HL-60/S4 treated with retinoic acid at 250 ng/mL for 4 days and 3 days (cell line): ENCODE data around the gene SCLY.

Experiments
- in situ Hi-C: fragments of 300-500 bp; cut with MboI; formaldehyde crosslinking; loops from 2 replicates; pipeline ENCODE4 v1.7.0; 2022; ENCODE audit warnings: low sequenced_read_pairs

The SCLY gene

GRCh38 chr2:238106698-238107524 is 46.1 kb downstream of the SCLY start:
- in situ Hi-C loops: loop anchor here (25.0 kb wide), 1 partner anchor 245 kb away; the partner anchor contains the start of gene RAMP1

- in situ Hi-C loops: loop anchor here (25.0 kb wide), 1 partner anchor 245 kb away; the partner anchor contains the start of gene RAMP1
Observed at GRCh38 chr2:238107525-238108422, 47.0 kb downstream of the SCLY start.

DNA sequence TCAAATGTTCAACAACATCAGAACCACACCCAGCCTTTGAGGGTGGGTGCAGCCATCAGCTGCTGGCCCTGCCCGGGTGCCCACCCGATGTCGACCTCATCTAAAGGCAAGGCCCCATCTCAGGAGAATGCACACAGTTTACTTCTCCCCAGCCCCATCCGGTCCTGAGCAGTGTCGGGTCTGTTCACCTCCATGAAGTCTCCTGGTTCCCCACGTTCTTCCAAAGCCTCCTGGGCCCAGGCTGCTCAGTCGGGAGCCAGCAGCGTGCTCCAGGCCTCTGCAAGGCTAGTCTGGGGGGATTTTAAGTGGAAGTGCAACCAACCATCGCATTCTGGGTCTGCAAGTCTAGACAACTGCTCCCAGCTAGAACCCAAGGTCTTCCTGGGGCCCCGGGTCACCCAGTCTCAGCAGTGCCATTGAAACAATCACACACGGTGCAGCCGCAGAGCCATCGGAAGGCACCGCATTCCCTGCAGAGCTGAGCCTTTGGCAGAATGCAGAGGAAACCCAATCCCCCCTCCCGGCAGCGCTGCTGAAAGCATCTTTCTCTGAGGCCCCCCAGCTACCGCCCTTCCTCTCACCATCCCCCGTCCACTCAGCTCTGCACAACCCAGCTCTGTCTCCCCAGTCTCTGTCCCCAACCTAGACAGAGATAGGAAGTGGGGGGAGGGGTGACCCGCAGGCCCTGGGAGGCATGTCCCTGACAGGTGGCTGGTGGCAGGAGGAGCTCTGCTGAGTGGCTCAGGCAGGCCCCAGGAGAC is 47.8 kb downstream of the SCLY start:
- in situ Hi-C loops: loop anchor here (25.0 kb wide), 1 partner anchor 246 kb away; the partner anchor contains the start of gene RAMP1

DNA sequence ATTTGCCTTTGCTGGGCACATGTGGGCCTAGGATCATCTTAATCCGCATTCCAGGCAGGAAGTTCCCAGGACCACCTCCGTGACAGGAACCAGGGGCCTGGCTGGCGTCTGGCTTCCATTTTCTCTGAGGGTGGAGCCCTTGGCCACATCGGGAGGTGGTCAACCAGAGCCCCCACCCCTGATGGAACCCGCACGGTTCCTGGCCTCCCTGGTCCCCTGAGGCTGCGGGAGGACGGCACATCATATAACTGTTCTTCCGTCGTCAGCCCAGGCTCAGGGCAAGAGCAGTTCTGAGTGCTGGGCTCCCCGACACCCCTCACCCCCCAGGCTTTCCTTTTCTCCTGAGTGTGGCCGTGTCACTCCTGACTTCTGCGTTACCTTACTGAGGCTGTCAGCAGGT is 52.8 kb downstream of the SCLY start:
- in situ Hi-C loops: loop anchor here (25.0 kb wide), 1 partner anchor 251 kb away; the partner anchor contains the start of gene RAMP1

- in situ Hi-C loops: loop anchor here (25.0 kb wide), 1 partner anchor 252 kb away; the partner anchor contains the start of gene RAMP1
Observed at GRCh38 chr2:238114331-238114841, 53.6 kb downstream of the SCLY start.

DNA sequence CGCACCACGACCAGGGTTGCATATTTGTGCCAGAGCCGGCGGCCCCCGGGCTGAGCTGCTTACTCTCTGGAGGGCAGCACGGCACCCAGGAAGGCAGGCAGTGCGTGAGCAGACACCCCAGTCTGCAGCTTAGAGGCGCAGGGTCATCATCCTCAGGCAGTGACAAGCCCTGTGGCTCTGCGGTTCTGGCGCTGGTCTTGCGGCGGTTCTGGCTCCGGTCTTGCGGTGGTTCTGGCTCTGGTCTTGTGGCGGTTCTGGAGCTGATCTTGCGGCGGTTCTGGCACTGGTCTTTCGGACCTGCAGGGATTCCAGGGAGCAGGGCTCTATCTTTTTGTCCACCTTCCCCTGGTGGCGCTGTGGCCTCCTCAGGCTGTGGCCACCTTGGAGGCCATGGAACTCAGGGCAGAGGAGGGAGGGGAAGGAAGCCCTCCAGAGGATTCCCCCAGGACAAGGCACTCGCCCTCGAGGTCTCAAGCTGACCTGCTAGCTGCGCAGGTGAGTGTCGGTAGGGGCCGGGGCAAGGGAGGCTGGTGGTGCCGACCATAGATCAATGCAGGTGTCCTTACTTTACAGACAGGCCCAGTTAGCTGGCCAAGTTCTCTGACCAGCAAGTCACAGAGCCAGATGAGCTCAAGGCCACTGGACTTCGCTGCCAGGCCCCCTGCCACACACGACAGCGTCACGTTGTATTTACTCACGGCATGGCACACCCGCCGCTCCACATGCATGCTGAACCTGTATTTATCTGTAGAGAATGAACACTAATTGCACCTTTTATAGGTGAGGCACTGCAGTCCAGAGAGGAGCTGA is 54.3 kb downstream of the SCLY start:
- in situ Hi-C loops: loop anchor here (25.0 kb wide), 1 partner anchor 253 kb away; the partner anchor contains the start of gene RAMP1

DNA sequence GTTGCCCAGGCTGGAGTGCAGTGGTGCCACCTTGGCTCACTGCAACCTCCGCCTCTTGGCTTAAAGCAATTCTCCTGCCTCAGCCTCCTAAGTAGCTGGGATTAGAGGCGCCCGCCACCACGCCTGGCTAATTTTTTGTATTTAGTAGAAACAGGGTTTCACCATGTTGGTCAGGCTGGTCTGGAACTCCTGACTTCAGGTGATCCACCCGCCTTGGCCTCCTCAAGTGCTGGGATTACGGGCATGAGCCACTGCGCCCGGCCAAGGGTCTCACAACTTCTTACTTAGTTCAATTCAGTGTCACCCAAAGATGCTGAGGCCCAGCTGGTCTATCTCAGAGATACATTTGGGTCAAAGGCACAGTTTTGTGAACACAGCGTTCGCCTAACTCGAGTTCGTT is 54.9 kb downstream of the SCLY start:
- in situ Hi-C loops: loop anchor here (25.0 kb wide), 1 partner anchor 253 kb away; the partner anchor contains the start of gene RAMP1

GRCh38 chr2:238116298-238117198 is 55.7 kb downstream of the SCLY start:
- in situ Hi-C loops: loop anchor here (25.0 kb wide), 1 partner anchor 254 kb away; the partner anchor contains the start of gene RAMP1

- in situ Hi-C loops: loop anchor here (25.0 kb wide), 1 partner anchor 255 kb away; the partner anchor contains the start of gene RAMP1
Observed at GRCh38 chr2:238117199-238118154, 56.7 kb downstream of the SCLY start.

GRCh38 chr2:238119756-238120462 is 59.1 kb downstream of the SCLY start:
- in situ Hi-C loops: loop anchor here (25.0 kb wide), 1 partner anchor 258 kb away; the partner anchor contains the start of gene RAMP1

DNA sequence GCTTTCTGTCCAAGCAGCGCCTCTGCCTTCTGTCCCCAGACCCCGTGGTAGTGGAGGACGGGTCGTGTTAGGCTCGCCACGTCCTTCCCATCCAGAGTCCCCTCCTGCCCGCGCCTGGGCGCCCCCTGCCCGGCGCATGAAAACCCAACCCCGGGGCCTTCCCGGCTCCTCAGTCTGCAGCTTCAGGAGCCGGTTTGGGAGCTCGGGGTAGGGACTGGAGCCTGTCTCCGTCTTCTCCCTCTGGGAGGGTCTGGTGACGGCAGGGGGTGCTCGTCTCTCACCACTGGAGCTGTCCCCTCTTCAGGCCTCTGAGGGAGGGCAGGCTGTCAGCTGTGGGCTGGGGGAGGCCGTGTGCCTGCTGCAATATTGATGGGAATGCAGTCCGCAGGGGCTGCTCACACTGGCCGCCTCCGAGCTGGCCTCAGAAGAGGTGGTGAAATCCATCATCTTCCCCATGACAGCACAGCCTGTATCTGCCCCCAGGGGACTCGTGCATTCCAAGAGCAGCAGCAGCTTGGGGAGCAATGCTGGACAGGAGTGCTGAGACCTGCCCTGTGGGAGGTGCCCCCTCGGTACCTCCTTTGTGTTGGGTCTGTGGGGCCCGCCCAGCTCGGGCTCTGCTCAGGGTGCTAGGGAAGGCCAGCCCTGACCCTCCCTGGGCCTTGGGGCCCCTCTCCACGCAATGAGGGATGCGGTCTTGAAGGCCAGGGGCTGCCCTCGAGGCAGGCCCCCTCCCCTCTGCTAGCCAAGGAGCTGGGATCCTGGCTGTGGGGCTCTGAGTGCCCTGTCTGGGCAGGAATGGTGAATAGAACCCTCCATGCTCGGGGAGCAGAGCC is 59.9 kb downstream of the SCLY start:
- in situ Hi-C loops: loop anchor here (25.0 kb wide), 1 partner anchor 258 kb away; the partner anchor contains the start of gene RAMP1

- in situ Hi-C loops: loop anchor here (25.0 kb wide), 1 partner anchor 259 kb away; the partner anchor contains the start of gene RAMP1
Observed at GRCh38 chr2:238121511-238122286, 60.9 kb downstream of the SCLY start.

GRCh38 chr2:238122287-238123217 is 61.8 kb downstream of the SCLY start:
- in situ Hi-C loops: loop anchor here (25.0 kb wide), 1 partner anchor 260 kb away; the partner anchor contains the start of gene RAMP1
